HepG2 (cell line): Measurements from ENCODE around the gene PDHX. TPM values are rescaled to one million over a fixed set of nuclear protein-coding genes. Genes with fewer than 3 reads are reported as not detected.

ENCODE experiments used
- CREM ChIP-seq, 2 experiments: sonication (generic) in 1 of 2; formaldehyde crosslinking in 1 of 2; IDR thresholded peaks; 2 replicates each; pipeline versions ENCODE4 v1.4.0 to v1.6.1; 2016 to 2020; ENCODE audit warnings: antibody characterized with exemption in 1 of 2, mild to moderate bottlenecking in 1 of 2, missing genetic modification reagents in 1 of 2
- JDP2 ChIP-seq: sonication (generic); formaldehyde crosslinking; IDR thresholded peaks from 2 replicates; pipeline ENCODE4 v1.8.1; 2022; ENCODE audit warnings: missing genetic modification reagents, borderline replicate concordance
- NCOA2 ChIP-seq: sonication (generic); formaldehyde crosslinking; IDR thresholded peaks from 2 replicates; pipeline ENCODE4 v1.8.0; 2022; ENCODE audit warnings: inconsistent platforms
- TEAD3 ChIP-seq: optimal IDR thresholded peaks from 2 replicates; pipeline ENCODE3; 2016; ENCODE audit warnings: borderline replicate concordance
- ZFP37 ChIP-seq: sonication (generic); formaldehyde crosslinking; IDR thresholded peaks from 2 replicates; pipeline ENCODE4 v1.4.0; 2020; ENCODE audit warnings: missing genetic modification reagents, borderline replicate concordance
- ZMAT3 ChIP-seq: sonication (generic); formaldehyde crosslinking; conservative IDR thresholded peaks from 2 replicates; pipeline ENCODE4 v1.7.0; 2021; ENCODE audit warnings: missing genetic modification reagents
- ZNF253 ChIP-seq: sonication (generic); formaldehyde crosslinking; IDR thresholded peaks from 2 replicates; pipeline ENCODE4 v1.8.0; 2022; ENCODE audit warnings: mild to moderate bottlenecking, missing genetic modification reagents, borderline replicate concordance
- ZNF446 ChIP-seq: sonication (generic); formaldehyde crosslinking; IDR thresholded peaks from 2 replicates; pipeline ENCODE4 v1.5.0; 2020; ENCODE audit warnings: mild to moderate bottlenecking, missing genetic modification reagents
- ZNF510 ChIP-seq: sonication (generic); formaldehyde crosslinking; IDR thresholded peaks from 2 replicates; pipeline ENCODE4 v1.4.0; 2020; ENCODE audit warnings: low read depth, mild to moderate bottlenecking, missing genetic modification reagents
- ZSCAN9 ChIP-seq: IDR thresholded peaks from 2 replicates; pipeline ENCODE4 v1.6.1; 2016; ENCODE audit warnings: borderline replicate concordance
- polyA plus RNA-seq, 8 experiments: library from polyadenylated mRNA; depleted of rRNA in 3 of 8; stranded (reverse) in 7 of 8; unstranded in 1 of 8; fragments of >200 nt; fragmentation: Illumina TruSeq in 4 of 8; extraction: Trizol in 4 of 8; gene quantifications; 2 replicates each; pipeline versions ENCODE4 v1.2.1 to v1.2.3, GENCODE V29; 2011 to 2016; ENCODE audit warnings: low read depth in 4 of 8, missing spikeins in 1 of 8, mixed read lengths in 1 of 8; ENCODE audit not compliant: insufficient read depth in 1 of 8
- total RNA-seq, 5 experiments: library from RNA; depleted of rRNA; stranded (reverse); fragments of >200 nt; fragmentation: Illumina TruSeq; extraction: Trizol; gene quantifications; 2 replicates each; pipeline ENCODE4 v1.2.3, GENCODE V29; 2016; ENCODE audit warnings: low read depth in 1 of 5
- TF ChIP-seq, protein P1 (sequence below): sonication (generic); formaldehyde crosslinking; IDR thresholded peaks from 2 replicates; pipeline ENCODE4 v1.4.0; 2020; ENCODE audit warnings: missing genetic modification reagents, borderline replicate concordance
- TF ChIP-seq, protein P2 (sequence below): IDR thresholded peaks from 2 replicates; pipeline ENCODE4 v1.6.1; 2016; ENCODE audit warnings: missing compliant biosample characterization, missing genetic modification reagents, borderline replicate concordance
- TF ChIP-seq, protein P3 (sequence below): sonication (generic); formaldehyde crosslinking; IDR thresholded peaks from 2 replicates; pipeline ENCODE4 v1.4.0; 2020; ENCODE audit warnings: missing genetic modification reagents
- TF ChIP-seq, protein P4 (sequence below): sonication (generic); formaldehyde crosslinking; IDR thresholded peaks from 2 replicates; pipeline ENCODE4 v1.5.1; 2020; ENCODE audit warnings: mild to moderate bottlenecking, missing genetic modification reagents, borderline replicate concordance
- TF ChIP-seq, protein P5 (sequence below): sonication (generic); formaldehyde crosslinking; IDR thresholded peaks from 2 replicates; pipeline ENCODE4 v1.9.0; 2021; ENCODE audit warnings: missing genetic modification reagents, borderline replicate concordance

PDHX gene
- total and polyA plus RNA-seq, 2 of the 13 experiments (the other 11 are each of a cell fraction or from before 2014, with no cell fraction given): 41.0 to 73.8 TPM

DNA sequence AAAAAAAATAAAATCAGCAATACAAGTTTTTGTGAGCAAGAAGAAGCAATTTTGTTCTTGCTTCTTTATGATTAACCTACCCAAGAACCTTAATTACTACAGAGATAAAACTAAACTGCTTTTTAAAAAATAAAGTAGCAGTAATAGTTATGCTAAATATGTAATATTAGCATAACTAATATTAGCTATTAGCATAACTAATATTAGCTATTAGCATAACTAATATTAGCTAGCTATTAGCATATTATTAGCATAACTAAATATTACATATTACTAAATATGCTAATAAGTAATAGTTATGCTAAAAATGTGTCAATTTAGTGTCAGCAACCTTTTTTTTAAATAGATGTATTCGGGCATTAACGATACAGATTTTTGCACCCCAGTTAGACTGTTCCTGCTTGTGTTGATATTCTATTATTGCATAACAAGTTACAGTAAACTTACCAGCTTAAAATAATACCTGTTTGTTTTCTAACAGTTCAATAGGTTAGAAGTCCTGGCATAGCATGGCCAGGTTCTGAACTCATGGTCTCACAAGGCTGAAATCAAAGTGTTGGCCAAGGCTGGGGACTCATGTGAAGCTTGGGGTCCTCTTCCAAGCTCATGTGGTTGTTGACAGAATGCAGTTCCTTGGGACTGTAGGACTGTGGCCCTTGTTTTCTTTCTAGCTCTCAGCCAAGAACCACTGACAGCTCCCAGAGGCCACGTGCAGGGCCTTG, 48.4 kb downstream of the PDHX start (continued):
- TF ChIP-seq, protein P1, sequence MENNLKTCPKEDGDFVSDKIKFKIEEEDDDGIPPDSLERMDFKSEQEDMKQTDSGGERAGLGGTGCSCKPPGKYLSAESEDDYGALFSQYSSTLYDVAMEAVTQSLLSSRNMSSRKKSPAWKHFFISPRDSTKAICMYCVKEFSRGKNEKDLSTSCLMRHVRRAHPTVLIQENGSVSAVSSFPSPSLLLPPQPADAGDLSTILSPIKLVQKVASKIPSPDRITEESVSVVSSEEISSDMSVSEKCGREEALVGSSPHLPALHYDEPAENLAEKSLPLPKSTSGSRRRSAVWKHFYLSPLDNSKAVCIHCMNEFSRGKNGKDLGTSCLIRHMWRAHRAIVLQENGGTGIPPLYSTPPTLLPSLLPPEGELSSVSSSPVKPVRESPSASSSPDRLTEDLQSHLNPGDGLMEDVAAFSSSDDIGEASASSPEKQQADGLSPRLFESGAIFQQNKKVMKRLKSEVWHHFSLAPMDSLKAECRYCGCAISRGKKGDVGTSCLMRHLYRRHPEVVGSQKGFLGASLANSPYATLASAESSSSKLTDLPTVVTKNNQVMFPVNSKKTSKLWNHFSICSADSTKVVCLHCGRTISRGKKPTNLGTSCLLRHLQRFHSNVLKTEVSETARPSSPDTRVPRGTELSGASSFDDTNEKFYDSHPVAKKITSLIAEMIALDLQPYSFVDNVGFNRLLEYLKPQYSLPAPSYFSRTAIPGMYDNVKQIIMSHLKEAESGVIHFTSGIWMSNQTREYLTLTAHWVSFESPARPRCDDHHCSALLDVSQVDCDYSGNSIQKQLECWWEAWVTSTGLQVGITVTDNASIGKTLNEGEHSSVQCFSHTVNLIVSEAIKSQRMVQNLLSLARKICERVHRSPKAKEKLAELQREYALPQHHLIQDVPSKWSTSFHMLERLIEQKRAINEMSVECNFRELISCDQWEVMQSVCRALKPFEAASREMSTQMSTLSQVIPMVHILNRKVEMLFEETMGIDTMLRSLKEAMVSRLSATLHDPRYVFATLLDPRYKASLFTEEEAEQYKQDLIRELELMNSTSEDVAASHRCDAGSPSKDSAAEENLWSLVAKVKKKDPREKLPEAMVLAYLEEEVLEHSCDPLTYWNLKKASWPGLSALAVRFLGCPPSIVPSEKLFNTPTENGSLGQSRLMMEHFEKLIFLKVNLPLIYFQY: no peak
- TF ChIP-seq JDP2 (no peak), ZMAT3 (CRISPR knock-in tag) (no peak), ZNF446 (CRISPR knock-in tag) (no peak), ZNF510 (CRISPR knock-in tag) (no peak), NCOA2 (CRISPR knock-in tag) (peak; percentile 54; the same call in 1 of the 2 replicates), ZNF253 (no peak), CREM (IDR thresholded peaks at IDR 0.05) (no peak), CREM (CRISPR knock-in tag; IDR thresholded peaks at IDR 0.05) (no peak), TEAD3 (CRISPR knock-in tag) (no peak), ZSCAN9 (no peak), ZFP37 (CRISPR knock-in tag) (no peak)
- TF ChIP-seq, protein P2, sequence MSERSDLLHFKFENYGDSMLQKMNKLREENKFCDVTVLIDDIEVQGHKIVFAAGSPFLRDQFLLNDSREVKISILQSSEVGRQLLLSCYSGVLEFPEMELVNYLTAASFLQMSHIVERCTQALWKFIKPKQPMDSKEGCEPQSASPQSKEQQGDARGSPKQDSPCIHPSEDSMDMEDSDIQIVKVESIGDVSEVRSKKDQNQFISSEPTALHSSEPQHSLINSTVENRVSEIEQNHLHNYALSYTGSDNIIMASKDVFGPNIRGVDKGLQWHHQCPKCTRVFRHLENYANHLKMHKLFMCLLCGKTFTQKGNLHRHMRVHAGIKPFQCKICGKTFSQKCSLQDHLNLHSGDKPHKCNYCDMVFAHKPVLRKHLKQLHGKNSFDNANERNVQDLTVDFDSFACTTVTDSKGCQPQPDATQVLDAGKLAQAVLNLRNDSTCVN (CRISPR knock-in tag): no peak
- TF ChIP-seq, protein P3, sequence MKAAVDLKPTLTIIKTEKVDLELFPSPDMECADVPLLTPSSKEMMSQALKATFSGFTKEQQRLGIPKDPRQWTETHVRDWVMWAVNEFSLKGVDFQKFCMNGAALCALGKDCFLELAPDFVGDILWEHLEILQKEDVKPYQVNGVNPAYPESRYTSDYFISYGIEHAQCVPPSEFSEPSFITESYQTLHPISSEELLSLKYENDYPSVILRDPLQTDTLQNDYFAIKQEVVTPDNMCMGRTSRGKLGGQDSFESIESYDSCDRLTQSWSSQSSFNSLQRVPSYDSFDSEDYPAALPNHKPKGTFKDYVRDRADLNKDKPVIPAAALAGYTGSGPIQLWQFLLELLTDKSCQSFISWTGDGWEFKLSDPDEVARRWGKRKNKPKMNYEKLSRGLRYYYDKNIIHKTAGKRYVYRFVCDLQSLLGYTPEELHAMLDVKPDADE (CRISPR knock-in tag): no peak
- TF ChIP-seq, protein P4, sequence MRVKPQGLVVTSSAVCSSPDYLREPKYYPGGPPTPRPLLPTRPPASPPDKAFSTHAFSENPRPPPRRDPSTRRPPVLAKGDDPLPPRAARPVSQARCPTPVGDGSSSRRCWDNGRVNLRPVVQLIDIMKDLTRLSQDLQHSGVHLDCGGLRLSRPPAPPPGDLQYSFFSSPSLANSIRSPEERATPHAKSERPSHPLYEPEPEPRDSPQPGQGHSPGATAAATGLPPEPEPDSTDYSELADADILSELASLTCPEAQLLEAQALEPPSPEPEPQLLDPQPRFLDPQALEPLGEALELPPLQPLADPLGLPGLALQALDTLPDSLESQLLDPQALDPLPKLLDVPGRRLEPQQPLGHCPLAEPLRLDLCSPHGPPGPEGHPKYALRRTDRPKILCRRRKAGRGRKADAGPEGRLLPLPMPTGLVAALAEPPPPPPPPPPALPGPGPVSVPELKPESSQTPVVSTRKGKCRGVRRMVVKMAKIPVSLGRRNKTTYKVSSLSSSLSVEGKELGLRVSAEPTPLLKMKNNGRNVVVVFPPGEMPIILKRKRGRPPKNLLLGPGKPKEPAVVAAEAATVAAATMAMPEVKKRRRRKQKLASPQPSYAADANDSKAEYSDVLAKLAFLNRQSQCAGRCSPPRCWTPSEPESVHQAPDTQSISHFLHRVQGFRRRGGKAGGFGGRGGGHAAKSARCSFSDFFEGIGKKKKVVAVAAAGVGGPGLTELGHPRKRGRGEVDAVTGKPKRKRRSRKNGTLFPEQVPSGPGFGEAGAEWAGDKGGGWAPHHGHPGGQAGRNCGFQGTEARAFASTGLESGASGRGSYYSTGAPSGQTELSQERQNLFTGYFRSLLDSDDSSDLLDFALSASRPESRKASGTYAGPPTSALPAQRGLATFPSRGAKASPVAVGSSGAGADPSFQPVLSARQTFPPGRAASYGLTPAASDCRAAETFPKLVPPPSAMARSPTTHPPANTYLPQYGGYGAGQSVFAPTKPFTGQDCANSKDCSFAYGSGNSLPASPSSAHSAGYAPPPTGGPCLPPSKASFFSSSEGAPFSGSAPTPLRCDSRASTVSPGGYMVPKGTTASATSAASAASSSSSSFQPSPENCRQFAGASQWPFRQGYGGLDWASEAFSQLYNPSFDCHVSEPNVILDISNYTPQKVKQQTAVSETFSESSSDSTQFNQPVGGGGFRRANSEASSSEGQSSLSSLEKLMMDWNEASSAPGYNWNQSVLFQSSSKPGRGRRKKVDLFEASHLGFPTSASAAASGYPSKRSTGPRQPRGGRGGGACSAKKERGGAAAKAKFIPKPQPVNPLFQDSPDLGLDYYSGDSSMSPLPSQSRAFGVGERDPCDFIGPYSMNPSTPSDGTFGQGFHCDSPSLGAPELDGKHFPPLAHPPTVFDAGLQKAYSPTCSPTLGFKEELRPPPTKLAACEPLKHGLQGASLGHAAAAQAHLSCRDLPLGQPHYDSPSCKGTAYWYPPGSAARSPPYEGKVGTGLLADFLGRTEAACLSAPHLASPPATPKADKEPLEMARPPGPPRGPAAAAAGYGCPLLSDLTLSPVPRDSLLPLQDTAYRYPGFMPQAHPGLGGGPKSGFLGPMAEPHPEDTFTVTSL: peak; percentile 41; the same call in 1 of the 2 replicates
- TF ChIP-seq, protein P5, sequence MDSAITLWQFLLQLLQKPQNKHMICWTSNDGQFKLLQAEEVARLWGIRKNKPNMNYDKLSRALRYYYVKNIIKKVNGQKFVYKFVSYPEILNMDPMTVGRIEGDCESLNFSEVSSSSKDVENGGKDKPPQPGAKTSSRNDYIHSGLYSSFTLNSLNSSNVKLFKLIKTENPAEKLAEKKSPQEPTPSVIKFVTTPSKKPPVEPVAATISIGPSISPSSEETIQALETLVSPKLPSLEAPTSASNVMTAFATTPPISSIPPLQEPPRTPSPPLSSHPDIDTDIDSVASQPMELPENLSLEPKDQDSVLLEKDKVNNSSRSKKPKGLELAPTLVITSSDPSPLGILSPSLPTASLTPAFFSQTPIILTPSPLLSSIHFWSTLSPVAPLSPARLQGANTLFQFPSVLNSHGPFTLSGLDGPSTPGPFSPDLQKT (CRISPR knock-in tag): no peak
